ENCODE data around the gene DNM2. TPM values are rescaled to one million over a fixed set of nuclear protein-coding genes. Genes with fewer than 3 reads are reported as not detected.

Gene DNM2
- total and polyA plus RNA-seq, 9 of the 15 experiments (the other 6 are each of a cell fraction or from before 2014, with no cell fraction given) = 2.2 to 161 (median 72.6) TPM

DNA sequence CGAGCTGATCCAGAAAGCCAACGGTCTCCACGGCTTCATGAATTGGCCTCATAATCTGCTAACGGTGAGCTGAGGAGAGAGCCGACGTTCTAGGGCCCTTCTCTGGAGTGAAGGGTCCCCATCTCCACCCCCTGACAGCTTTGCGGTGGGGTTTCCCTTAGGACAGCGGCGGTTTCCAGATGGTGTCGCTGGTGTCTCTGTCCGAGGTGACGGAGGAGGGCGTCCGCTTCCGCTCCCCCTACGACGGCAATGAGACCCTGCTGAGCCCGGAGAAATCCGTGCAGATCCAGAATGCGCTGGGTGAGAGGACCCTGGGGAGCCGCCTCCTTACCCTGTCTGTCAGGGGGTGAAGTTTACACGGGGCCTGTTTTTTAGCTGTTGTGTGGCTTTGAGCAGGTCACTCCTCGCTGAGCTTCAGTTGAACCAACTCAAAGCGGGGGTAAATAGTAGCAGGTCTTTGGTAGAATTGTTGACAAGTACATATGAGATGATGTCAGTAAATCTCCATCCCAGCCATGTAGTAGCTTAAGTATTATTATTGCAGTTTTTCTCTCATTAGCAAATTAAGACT is 15.8 kb upstream of the DNM2 start (continued):
- TF ChIP-seq ZBTB7A (IDR thresholded peaks at IDR 0.05; ENCODE audit: borderline replicate concordance, control insufficient read depth, low read depth, low read length) (peak; percentile 88), RBM25 (IDR thresholded peaks at IDR 0.05; ENCODE audit: low read depth, low read length, severe bottlenecking) (no peak)

DNA sequence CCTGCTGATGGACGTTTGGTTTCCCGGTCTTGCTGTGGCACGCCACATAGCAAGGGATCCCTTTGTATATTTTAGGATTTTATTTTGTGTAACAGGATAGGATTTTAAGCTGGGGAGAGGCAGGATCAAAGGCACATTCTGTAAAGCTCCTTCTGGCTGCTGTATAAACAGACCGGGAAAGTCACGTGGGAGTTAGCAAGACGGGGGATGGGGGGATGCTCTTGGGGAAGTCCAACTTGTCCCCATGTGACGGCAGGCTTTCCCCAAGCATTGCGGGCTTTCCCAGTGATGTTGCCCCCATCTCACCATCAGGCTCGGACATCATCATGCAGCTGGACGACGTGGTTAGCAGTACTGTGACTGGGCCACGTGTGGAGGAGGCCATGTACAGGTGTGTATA is 10.9 kb upstream of the DNM2 start:
- CTCF ChIA-PET (ENCODE audit: low intra/inter-chr PET ratio) = no interaction called here
- no TSS peak for BruUV-seq (replicated peaks)
- Histone ChIP-seq H3K27me3 (ENCODE audit: control insufficient read depth in 2 of 2, insufficient read depth in 2 of 2, low read length in 2 of 2) (no peaks in the 10 kb centered on the region), H4K20me1 (replicated peaks; ENCODE audit: control insufficient read depth, insufficient read depth, low read length) (no peaks in the 10 kb centered on the region), H3K9ac (ENCODE audit: insufficient read depth in 1 of 2, low read depth in 2 of 2, low read length in 2 of 2) (peak overlapping the region in 1 of 2 experiments; percentile 52; a peak in 1 of 4 replicates), H3K9me3 (replicated peaks; ENCODE audit: control insufficient read depth, insufficient read depth, low read depth, low read length) (no peaks in the 10 kb centered on the region), H2AFZ (ENCODE audit: low read depth, low read length) (no peak overlapping the region), H3K4me1 (replicated peaks in 1 of 2; ENCODE audit: control insufficient read depth in 2 of 2, insufficient read depth in 2 of 2, low read length in 2 of 2) (peaks cover 0 to 4% of the 10 kb centered on the region in 2 experiments; a peak in 3 of 5 replicates), H3K4me2 (ENCODE audit: insufficient read depth, low read length) (no peak overlapping the region), H3K79me2 (ENCODE audit: control insufficient read depth, insufficient read depth, low read length) (peaks cover 5% of the 10 kb centered on the region; the same call in 2 of the 3 replicates), H3K27ac (ENCODE audit: extremely low read depth, low read depth, low read length) (no peak overlapping the region), H3K4me3 (no peak overlapping the region), H3K36me3 (ENCODE audit: control insufficient read depth, insufficient read depth, low read length) (peaks cover 21% of the 10 kb centered on the region; the same call in 1 of the 3 replicates), H3K9me1 (ENCODE audit: control insufficient read depth, insufficient read depth, low read length) (no peaks in the 10 kb centered on the region)
- 89% methylated on average over 12 of the region's 12 CpGs for WGBS (ENCODE audit: insufficient coverage, low coverage, missing lambda C conversion rate)
- in situ Hi-C loops (cut with MboI) (no loop called here), intact Hi-C loops (cut with micrococcal nuclease) (no loop called here)
- ATAC-seq (no peak), FAIRE-seq (no peak), DNase-seq (ENCODE audit: extremely low read depth in 1 of 4, low spot score in 3 of 4) (no peak)
- POLR2A ChIA-PET = interaction anchor here (0.7 kb wide), 1 partner anchor 11 kb away, joined by 3 read pairs; the partner anchor contains the start of gene DNM2
- no peak for TF ChIP-seq CEBPB (tag; IDR thresholded peaks at IDR 0.05)
- no peak for TF ChIP-seq KHSRP (IDR thresholded peaks at IDR 0.05)
- TF ChIP-seq KDM4B (IDR thresholded peaks at IDR 0.05; ENCODE audit: borderline replicate concordance in 2 of 2, low read depth in 1 of 2) = no peak
- no peak for TF ChIP-seq ADNP (tag; IDR thresholded peaks at IDR 0.05)
- no peak for TF ChIP-seq THRB (CRISPR knock-in tag; conservative IDR thresholded peaks at IDR 0.05)
- TF ChIP-seq PKNOX1 (IDR thresholded peaks at IDR 0.05) = no peak
- no peak for TF ChIP-seq REST (IDR thresholded peaks at IDR 0.05; ENCODE audit: borderline replicate concordance)
- TF ChIP-seq REST (CRISPR knock-in tag; IDR thresholded peaks at IDR 0.05; ENCODE audit: low read depth) = no peak
- TF ChIP-seq CTBP1 (IDR thresholded peaks at IDR 0.05; ENCODE audit: borderline replicate concordance) = no peak
